Activated CD4-positive, CD25-positive, alpha-beta regulatory T cell treated with anti-CD3 and anti-CD28 coated beads, Interleukin-2, amount 50 U/mL, for 72 hours (primary cell): Measurements from ENCODE around the gene RSPRY1.
"Not testable (repeated sequence)": the region's sequence is repeated elsewhere in the genome, so short reads cannot be mapped to it uniquely, and the experiment has no call there.

ENCODE experiments used
- DNase-seq: peaks from one replicate; pipeline ENCODE4 v3.0.0; 2021

Gene RSPRY1

GRCh38 chr16:57186872-57187854 lies 1.0 kb downstream of the RSPRY1 start:
- DNase-seq = no peak

- not testable (repeated sequence) for DNase-seq
These were observed 2.0 kb downstream of the RSPRY1 start for GRCh38 chr16:57187902-57188710.

GRCh38 chr16:57188711-57189002 lies 2.5 kb downstream of the RSPRY1 start:
- DNase-seq = no peak

GRCh38 chr16:57189527-57189926 lies 3.4 kb downstream of the RSPRY1 start:
- DNase-seq = not testable (repeated sequence)

- no peak for DNase-seq
These were observed 4.0 kb downstream of the RSPRY1 start for GRCh38 chr16:57190136-57190535.

- DNase-seq = no peak
These were observed 5.0 kb downstream of the RSPRY1 start for GRCh38 chr16:57191056-57191571.

- no peak for DNase-seq
These were observed 6.0 kb downstream of the RSPRY1 start for GRCh38 chr16:57192146-57192545.

- DNase-seq = no peak
These were observed 6.8 kb downstream of the RSPRY1 start for GRCh38 chr16:57192720-57193486.

- DNase-seq = no peak
These were observed 8.4 kb downstream of the RSPRY1 start for GRCh38 chr16:57194512-57194911.

GRCh38 chr16:57196286-57196685 lies 10.2 kb downstream of the RSPRY1 start:
- no peak for DNase-seq

- no peak for DNase-seq
These were observed 10.6 kb downstream of the RSPRY1 start for GRCh38 chr16:57196753-57197152.

- not testable (repeated sequence) for DNase-seq
These were observed 14.2 kb downstream of the RSPRY1 start for GRCh38 chr16:57200321-57200720.

- DNase-seq = not testable (repeated sequence)
These were observed 14.8 kb downstream of the RSPRY1 start for GRCh38 chr16:57200926-57201325.

- DNase-seq = no peak
These were observed 16.2 kb downstream of the RSPRY1 start for GRCh38 chr16:57202095-57202886.

GRCh38 chr16:57203451-57203850 lies 17.3 kb downstream of the RSPRY1 start:
- DNase-seq = no peak

- DNase-seq = no peak
These were observed 18.5 kb downstream of the RSPRY1 start for GRCh38 chr16:57204675-57205074.

- DNase-seq = no peak
These were observed 22.8 kb downstream of the RSPRY1 start for GRCh38 chr16:57208926-57209325.

GRCh38 chr16:57209780-57210179 lies 23.7 kb downstream of the RSPRY1 start:
- no peak for DNase-seq

GRCh38 chr16:57213462-57213861 lies 27.3 kb downstream of the RSPRY1 start:
- DNase-seq = no peak

- no peak for DNase-seq
These were observed 30.8 kb downstream of the RSPRY1 start for GRCh38 chr16:57216968-57217367.

GRCh38 chr16:57223057-57223456 lies 36.9 kb downstream of the RSPRY1 start:
- DNase-seq = no peak
